Esophagus muscularis mucosa (tissue), 4 donors: ENCODE measurements around the gene CCDC61. TPM values are rescaled to one million over a fixed set of nuclear protein-coding genes. Genes with fewer than 3 reads are reported as not detected.

ENCODE experiments used
- DNase-seq: peaks from one replicate; pipeline ENCODE4 v3.0.0-alpha.2; 2017; ENCODE audit errors: extremely low spot score
- H3K27ac ChIP-seq, 4 donors: fragments of 200-600 bp; sonication (generic); replicated peaks in 1 of 4; 1 replicate in 3 of 4; 2 replicates in 1 of 4; pipeline ENCODE4 v1.5.1; 2016 to 2019; ENCODE audit warnings: mild to moderate bottlenecking in 1 of 4
- H3K27me3 ChIP-seq, 4 donors: fragments of 200-600 bp; sonication (generic); one replicate each; pipeline versions ENCODE4 v1.5.1 to v1.6.0; 2016 to 2019
- H3K36me3 ChIP-seq, 4 donors: fragments of 200-600 bp; sonication (generic); one replicate each; pipeline ENCODE4 v1.5.1; 2016 to 2019
- H3K4me1 ChIP-seq, 4 donors: fragments of 200-600 bp; sonication (generic); one replicate each; pipeline ENCODE4 v1.5.1; 2016 to 2019
- H3K4me3 ChIP-seq, 4 donors: fragments of 200-600 bp; sonication (generic); 1 replicate in 2 of 4; 2 replicates in 2 of 4; pipeline ENCODE4 v1.5.1; 2016 to 2019; ENCODE audit warnings: mild to moderate bottlenecking in 4 of 4, moderate library complexity in 1 of 4
- H3K9me3 ChIP-seq, 4 donors: fragments of 200-600 bp; sonication (generic); 1 replicate in 3 of 4; 2 replicates in 1 of 4; pipeline ENCODE4 v1.5.1; 2016 to 2019
- EP300 ChIP-seq: sonication (generic); formaldehyde crosslinking; IDR thresholded peaks from one replicate; pipeline ENCODE4 v1.6.1; 2017; ENCODE audit warnings: antibody characterized with exemption
- POLR2A ChIP-seq: fragments of 450-650 bp; IDR thresholded peaks from one replicate; pipeline ENCODE4 v1.6.1; 2017; ENCODE audit warnings: antibody characterized with exemption, moderate library complexity, mild to moderate bottlenecking, low read depth
- POLR2AphosphoS5 ChIP-seq, 2 donors: sonication (generic); formaldehyde crosslinking; IDR thresholded peaks; one replicate each; pipeline ENCODE4 v1.6.1; 2017; ENCODE audit warnings: antibody characterized with exemption in 2 of 2
- WGBS: methylation state at CpG from one replicate; pipeline ENCODE4 v1.1.5; 2018; 5-methylcytosine and 5-hydroxymethylcytosine counted together
- intact Hi-C: fragments of 100-400 bp; cut with DNase I; formaldehyde crosslinking; loops from one replicate; pipeline ENCODE4 v1.15.1; 2023
- total RNA-seq, 4 donors: library from RNA; depleted of rRNA; stranded (reverse); fragments of >200 nt; gene quantifications; one replicate each; pipeline versions ENCODE4 v1.1.0 to v1.2.1, GENCODE V29; 2016
- TF ChIP-seq, protein P1 (sequence below), 3 experiments: fragments of 200-600 bp in 2 of 3; fragments of 450-650 bp in 1 of 3; sonication (generic) in 2 of 3; IDR thresholded peaks; one replicate each; pipeline ENCODE4 v1.5.1; 2017 to 2019; ENCODE audit warnings: antibody characterized with exemption in 3 of 3, mild to moderate bottlenecking in 2 of 3, moderate library complexity in 1 of 3

The CCDC61 gene
- total RNA-seq, 4 donors from 2014 or later: 5.3 to 9.6 (median 8.6) TPM

DNA sequence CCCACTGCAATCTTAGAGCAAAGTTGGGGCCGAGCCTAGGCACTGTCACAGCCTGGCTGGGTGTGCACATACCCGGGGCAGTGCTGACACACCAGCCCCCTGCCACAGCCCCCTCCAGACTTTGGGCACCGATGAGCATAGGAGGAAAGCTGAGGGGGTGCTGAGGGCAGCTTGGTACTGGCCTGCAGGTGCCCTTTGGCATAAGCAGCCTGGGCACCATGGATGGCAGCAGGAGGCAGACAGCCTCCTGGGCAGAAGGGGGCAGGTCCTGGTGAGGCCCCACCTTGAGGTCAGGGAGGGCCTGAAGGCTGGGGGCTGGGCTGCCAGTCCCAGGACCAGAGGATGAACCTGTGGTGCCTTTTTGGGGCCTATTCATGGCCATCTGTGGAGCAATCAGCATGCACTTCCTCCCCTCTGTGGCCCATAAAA is 37.3 kb downstream of the CCDC61 start:
- Histone ChIP-seq H3K9me3 (no peaks in the 10 kb centered on the region), H3K36me3 (no peaks in the 10 kb centered on the region), H3K27ac (no peak overlapping the region), H3K27me3 (peaks cover 0 to 28% (median 2%) of the 10 kb centered on the region in 4 donors), H3K4me3 (no peak overlapping the region), H3K4me1 (peaks cover 0 to 5% (median 0%) of the 10 kb centered on the region in 4 donors)
- peak; percentile 78 for DNase-seq
- 100% methylated on average over 1 of the region's 3 CpGs for WGBS
- no peak for TF ChIP-seq EP300
- TF ChIP-seq, protein P1, sequence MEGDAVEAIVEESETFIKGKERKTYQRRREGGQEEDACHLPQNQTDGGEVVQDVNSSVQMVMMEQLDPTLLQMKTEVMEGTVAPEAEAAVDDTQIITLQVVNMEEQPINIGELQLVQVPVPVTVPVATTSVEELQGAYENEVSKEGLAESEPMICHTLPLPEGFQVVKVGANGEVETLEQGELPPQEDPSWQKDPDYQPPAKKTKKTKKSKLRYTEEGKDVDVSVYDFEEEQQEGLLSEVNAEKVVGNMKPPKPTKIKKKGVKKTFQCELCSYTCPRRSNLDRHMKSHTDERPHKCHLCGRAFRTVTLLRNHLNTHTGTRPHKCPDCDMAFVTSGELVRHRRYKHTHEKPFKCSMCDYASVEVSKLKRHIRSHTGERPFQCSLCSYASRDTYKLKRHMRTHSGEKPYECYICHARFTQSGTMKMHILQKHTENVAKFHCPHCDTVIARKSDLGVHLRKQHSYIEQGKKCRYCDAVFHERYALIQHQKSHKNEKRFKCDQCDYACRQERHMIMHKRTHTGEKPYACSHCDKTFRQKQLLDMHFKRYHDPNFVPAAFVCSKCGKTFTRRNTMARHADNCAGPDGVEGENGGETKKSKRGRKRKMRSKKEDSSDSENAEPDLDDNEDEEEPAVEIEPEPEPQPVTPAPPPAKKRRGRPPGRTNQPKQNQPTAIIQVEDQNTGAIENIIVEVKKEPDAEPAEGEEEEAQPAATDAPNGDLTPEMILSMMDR (IDR thresholded peaks at IDR 0.05): no peak
- no peak for TF ChIP-seq POLR2AphosphoS5 (IDR thresholded peaks at IDR 0.05)
- TF ChIP-seq POLR2A: no peak
- intact Hi-C loops: loop anchor here (5.0 kb wide), 1 partner anchor 160 kb away; no protein-coding TSS in a partner anchor

DNA sequence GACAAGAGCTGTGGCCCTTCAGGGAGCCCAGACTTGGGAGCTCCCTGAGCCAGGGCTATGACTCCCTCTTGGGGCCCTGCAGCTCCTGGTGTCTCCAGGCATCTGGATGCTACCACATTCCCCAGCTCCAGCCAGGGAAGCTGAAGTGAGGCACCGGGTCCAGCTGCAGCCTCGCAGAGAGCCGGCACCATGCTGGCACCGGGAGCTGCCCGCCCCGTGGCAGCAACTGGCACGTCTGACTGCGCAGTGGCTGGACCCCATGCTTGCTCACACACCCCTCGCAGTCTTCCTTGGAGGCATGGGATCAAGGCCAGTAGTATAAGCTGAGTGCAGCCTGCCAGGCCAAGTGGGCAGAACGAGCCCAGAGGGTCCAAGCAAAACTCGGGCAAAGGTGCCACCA is 38.1 kb downstream of the CCDC61 start:
- Histone ChIP-seq H3K36me3 (no peaks in the 10 kb centered on the region), H3K9me3 (no peaks in the 10 kb centered on the region), H3K4me1 (peaks cover 0 to 5% (median 0%) of the 10 kb centered on the region in 4 donors), H3K27ac (no peak overlapping the region), H3K27me3 (peaks cover 0 to 23% (median 2%) of the 10 kb centered on the region in 4 donors), H3K4me3 (no peak overlapping the region)
- DNase-seq: peak; percentile 87
- TF ChIP-seq EP300 (no peak), POLR2A (no peak), POLR2AphosphoS5 (IDR thresholded peaks at IDR 0.05) (no peak)
- TF ChIP-seq, protein P1 (IDR thresholded peaks at IDR 0.05): no peak
- intact Hi-C loops: loop anchor here (5.0 kb wide), 1 partner anchor 159 kb away; no protein-coding TSS in a partner anchor
- no CpG with 5 or more reads among the region's 11 CpGs for WGBS

DNA sequence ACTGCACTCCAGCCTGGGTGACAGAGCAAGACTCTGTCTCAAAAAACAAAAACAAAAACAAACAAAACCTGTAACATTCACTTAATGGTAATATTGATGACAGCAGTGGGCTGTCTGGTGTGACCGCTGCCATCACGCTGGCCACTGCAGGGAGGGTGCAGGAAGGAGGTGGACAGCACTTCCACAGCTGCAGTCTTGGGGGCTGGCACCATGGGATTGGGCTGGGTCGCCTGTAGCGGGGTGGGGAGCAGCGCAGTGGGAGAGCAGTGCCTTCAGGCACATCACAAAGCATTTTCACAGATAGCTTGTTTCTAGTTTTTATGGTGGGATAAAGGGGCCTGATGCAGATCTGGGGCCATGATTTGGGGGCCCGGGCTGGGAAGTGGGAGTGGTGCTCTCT is 40.3 kb downstream of the CCDC61 start:
- H3K9me3 ChIP-seq: no peaks in the 10 kb centered on the region
- 83% methylated on average over 5 of the region's 6 CpGs for WGBS
- no peak overlapping the region for H3K4me3 ChIP-seq
- H3K36me3 ChIP-seq: no peaks in the 10 kb centered on the region
- no peaks in the 10 kb centered on the region for H3K4me1 ChIP-seq
- intact Hi-C loops: no loop called here
- peaks cover 0 to 32% (median 4%) of the 10 kb centered on the region in 4 donors for H3K27me3 ChIP-seq
- no peak overlapping the region for H3K27ac ChIP-seq
- DNase-seq: no peak
- no peak for TF ChIP-seq POLR2AphosphoS5 (IDR thresholded peaks at IDR 0.05)
- TF ChIP-seq, protein P1 (IDR thresholded peaks at IDR 0.05): no peak
- no peak for TF ChIP-seq POLR2A

- H3K27ac ChIP-seq: no peak overlapping the region
- DNase-seq: no peak
Measured at GRCh38 chr19:46035986-46036743, 40.9 kb downstream of the CCDC61 start.

More at GRCh38 chr19:46035986-46036743, 40.9 kb downstream of the CCDC61 start:
- H3K4me1 ChIP-seq: no peaks in the 10 kb centered on the region
- intact Hi-C loops: no loop called here
- TF ChIP-seq EP300 (no peak), POLR2A (no peak), POLR2AphosphoS5 (IDR thresholded peaks at IDR 0.05) (no peak)
- TF ChIP-seq, protein P1 (IDR thresholded peaks at IDR 0.05): no peak
- H3K4me3 ChIP-seq: no peak overlapping the region
- 87% methylated on average over 3 of the region's 13 CpGs for WGBS
- H3K36me3 ChIP-seq: no peaks in the 10 kb centered on the region
- H3K27me3 ChIP-seq: peaks cover 0 to 38% (median 7%) of the 10 kb centered on the region in 4 donors
- H3K9me3 ChIP-seq: no peaks in the 10 kb centered on the region
